Transverse colon (tissue), 4 donors: ENCODE measurements around the gene HEBP2.

Experiments
- CTCF ChIP-seq, 5 experiments: fragments of 200-600 bp in 3 of 5; fragments of 450-650 bp in 2 of 5; sonication (generic) in 3 of 5; IDR thresholded peaks; 1 replicate in 2 of 5; 2 replicates in 3 of 5; pipeline ENCODE4 v1.5.1; 2016 to 2017; ENCODE audit warnings: antibody characterized with exemption in 5 of 5, inconsistent platforms in 3 of 5, mild to moderate bottlenecking in 2 of 5, moderate library complexity in 1 of 5
- POLR2A ChIP-seq: fragments of 450-650 bp; IDR thresholded peaks from one replicate; pipeline ENCODE4 v1.6.1; 2016; ENCODE audit warnings: antibody characterized with exemption, mild to moderate bottlenecking, moderate library complexity
- POLR2AphosphoS5 ChIP-seq, 3 donors: sonication (generic); formaldehyde crosslinking; IDR thresholded peaks; one replicate each; pipeline ENCODE4 v1.6.1; 2016; ENCODE audit warnings: antibody characterized with exemption in 3 of 3

GRCh38 chr6:138371720-138372119, 32.3 kb upstream of the HEBP2 start:
- TF ChIP-seq POLR2AphosphoS5 (IDR thresholded peaks at IDR 0.05) (no peak), CTCF (IDR thresholded peaks at IDR 0.05) (no peak), POLR2A (no peak)
